SJSA1 (cell line): ENCODE data around the gene CPT1B. TPM values are rescaled to one million over a fixed set of nuclear protein-coding genes. Genes with fewer than 3 reads are reported as not detected.
"Not testable (repeated sequence)": the region's sequence is repeated elsewhere in the genome, so short reads cannot be mapped to it uniquely, and the experiment has no call there.

Experiments
- DNase-seq, 2 experiments: peaks; one replicate each; pipeline ENCODE4 v3.0.0-alpha.2; 2015 to 2020; ENCODE audit warnings: low spot score in 2 of 2, low read depth in 1 of 2
- H3K27ac ChIP-seq: fragments of 250-450 bp; sonication (Bioruptor Pico); 2 replicates; pipeline ENCODE4 v1.5.1; 2020; ENCODE audit warnings: mild to moderate bottlenecking, moderate library complexity
- H3K27me3 ChIP-seq: fragments of 250-450 bp; sonication (Bioruptor Pico); replicated peaks from 2 replicates; pipeline ENCODE4 v1.5.1; 2020; ENCODE audit warnings: mild to moderate bottlenecking, moderate library complexity
- H3K36me3 ChIP-seq: fragments of 250-450 bp; sonication (Bioruptor Pico); 2 replicates; pipeline ENCODE4 v1.5.1; 2020; ENCODE audit warnings: mild to moderate bottlenecking
- H3K4me1 ChIP-seq: fragments of 250-450 bp; sonication (Bioruptor Pico); replicated peaks from 2 replicates; pipeline ENCODE4 v1.6.1; 2021; ENCODE audit warnings: mild to moderate bottlenecking
- H3K4me3 ChIP-seq: fragments of 250-450 bp; sonication (Bioruptor Pico); 2 replicates; pipeline ENCODE4 v1.5.1; 2020; ENCODE audit warnings: mild to moderate bottlenecking
- H3K9me3 ChIP-seq: fragments of 250-450 bp; sonication (Bioruptor Pico); replicated peaks from 2 replicates; pipeline ENCODE4 v1.5.1; 2020; ENCODE audit warnings: mild to moderate bottlenecking
- total RNA-seq: library from RNA; depleted of rRNA; stranded (reverse); fragments of >200 nt; shearing (Covaris generic); gene quantifications from 2 replicates; pipeline ENCODE4 v1.2.3, GENCODE V29; 2014; rRNA removed

The CPT1B gene
- total RNA-seq, 1 experiment from 2014 or later: 1.7 TPM

DNA sequence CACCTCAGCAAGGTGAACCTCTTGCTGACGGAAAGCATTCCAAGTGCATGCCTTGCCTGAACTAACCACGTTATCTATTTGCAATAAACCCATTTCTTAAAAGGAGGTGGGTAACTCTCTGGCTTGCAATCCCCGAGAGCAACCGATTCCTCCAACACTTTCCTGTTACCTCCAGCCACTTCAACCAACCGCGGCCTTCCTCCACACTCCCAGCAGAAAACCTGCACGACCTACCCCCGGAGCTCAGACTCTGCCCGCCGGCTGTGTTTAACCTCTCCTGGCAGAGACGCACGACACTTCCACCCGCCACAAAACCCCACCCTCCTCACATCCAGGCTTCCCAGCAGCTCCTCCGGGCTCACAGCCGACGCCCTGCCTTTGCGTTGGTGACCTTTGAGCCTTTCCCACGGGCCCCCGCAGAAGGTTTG lies 53.5 kb downstream of the CPT1B start:
- H3K4me1 ChIP-seq: peaks cover 28% of the 10 kb centered on the region
- H3K27ac ChIP-seq: peak overlapping the region; percentile 26
- H3K4me3 ChIP-seq: peak overlapping the region; percentile 53
- peaks cover 51% of the 10 kb centered on the region for H3K36me3 ChIP-seq
- peaks cover 5% of the 10 kb centered on the region for H3K9me3 ChIP-seq
- no peak for DNase-seq
- H3K27me3 ChIP-seq: peaks cover 1% of the 10 kb centered on the region

DNA sequence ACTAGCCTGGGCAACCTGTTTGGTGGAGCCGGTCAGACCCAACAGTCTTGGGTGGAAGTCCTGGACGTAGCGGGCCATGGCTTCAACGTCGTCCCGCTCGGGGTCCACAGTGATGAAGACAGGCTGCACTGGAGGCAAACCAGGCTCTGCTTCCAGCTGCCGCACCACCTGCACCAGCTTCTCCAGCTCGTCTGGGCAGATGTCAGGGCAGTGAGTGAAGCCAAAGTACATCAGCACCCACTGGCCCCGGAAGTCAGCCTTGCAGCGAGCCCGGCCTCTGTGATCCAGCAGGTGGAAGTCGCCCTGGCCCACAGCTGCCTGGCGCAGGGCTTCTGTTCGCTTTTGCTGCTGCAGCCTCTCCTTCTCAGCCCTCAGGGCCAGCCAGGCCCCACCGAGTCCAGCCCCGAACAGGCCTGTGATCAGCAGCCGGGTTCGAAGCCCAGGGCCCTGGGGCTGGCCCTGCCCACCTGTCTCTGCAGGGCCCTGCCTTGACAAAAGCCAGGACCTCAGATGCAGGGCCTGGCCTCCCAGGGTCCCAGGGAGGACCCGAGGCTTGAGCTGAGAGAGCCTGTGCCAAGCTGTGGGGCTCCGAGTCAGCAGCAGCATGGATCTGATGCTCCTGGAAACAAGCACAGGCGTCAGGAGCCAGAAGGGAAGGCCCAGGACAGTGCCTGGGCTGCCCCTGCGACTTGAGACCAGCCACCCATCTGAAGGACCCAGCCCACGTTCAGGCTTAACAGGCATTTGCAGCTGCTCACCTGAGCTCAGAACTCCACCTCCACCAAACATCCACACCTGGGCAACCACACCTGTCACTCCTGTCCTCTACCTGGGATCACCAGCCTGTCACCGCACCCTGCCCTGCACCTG lies 54.2 kb downstream of the CPT1B start:
- peaks cover 22% of the 10 kb centered on the region for H3K4me1 ChIP-seq
- peak overlapping the region; percentile 53 for H3K4me3 ChIP-seq
- no peaks in the 10 kb centered on the region; the same call in 1 of the 2 replicates for H3K9me3 ChIP-seq
- H3K36me3 ChIP-seq: peaks cover 57% of the 10 kb centered on the region
- no peaks in the 10 kb centered on the region for H3K27me3 ChIP-seq
- no peak overlapping the region for H3K27ac ChIP-seq
- DNase-seq: no peak

DNA sequence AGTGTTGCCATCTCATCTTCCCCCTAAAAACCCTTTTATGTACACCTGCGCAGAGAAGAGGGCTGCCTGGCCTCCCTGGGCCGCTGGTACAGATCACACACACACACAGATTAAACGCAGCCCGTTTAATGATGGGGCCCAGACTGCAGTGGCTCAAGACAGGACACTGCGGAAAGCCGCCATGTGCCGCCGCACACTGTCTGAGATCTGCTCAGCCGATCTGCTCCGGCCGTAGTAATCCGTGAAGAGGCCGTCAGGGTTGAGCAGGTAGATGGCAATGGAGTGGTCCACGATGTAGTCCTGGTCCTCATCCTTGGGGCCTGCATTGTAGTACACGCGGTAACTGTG lies 54.8 kb downstream of the CPT1B start:
- Histone ChIP-seq H3K27me3 (no peaks in the 10 kb centered on the region), H3K4me1 (peaks cover 22% of the 10 kb centered on the region), H3K9me3 (no peaks in the 10 kb centered on the region), H3K27ac (no peak overlapping the region), H3K4me3 (no peak overlapping the region), H3K36me3 (peaks cover 64% of the 10 kb centered on the region)
- DNase-seq: no peak

DNA sequence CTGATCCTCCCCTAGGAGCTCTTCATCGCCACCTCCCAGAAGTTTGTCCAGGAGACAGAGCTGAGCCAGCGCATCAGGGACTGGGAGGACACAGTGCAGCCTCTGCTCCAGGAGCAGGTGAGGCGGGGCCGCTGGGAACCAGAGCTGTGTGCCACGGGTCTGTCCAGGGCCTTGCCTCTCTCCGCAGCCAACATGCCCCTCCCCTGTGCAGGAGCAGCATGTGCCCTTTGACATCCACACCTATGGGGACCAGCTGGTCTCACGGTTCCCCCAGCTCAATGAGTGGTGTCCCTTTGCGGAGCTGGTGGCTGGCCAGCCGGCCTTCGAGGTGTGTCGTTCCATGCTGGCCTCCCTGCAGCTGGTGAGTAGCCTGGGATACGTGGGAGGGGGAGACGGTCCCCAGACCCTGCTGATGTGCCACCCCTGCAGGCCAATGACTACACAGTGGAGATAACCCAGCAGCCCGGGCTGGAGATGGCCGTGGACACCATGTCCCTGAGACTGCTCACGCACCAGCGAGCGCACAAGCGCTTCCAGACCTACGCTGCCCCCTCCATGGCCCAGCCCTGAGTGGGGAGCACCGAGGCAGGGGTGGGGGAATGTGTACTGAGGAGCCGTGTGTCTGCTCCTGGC lies 55.3 kb downstream of the CPT1B start:
- Histone ChIP-seq H3K4me3 (no peak overlapping the region), H3K9me3 (no peaks in the 10 kb centered on the region), H3K36me3 (peaks cover 69% of the 10 kb centered on the region), H3K27ac (no peak overlapping the region), H3K27me3 (no peaks in the 10 kb centered on the region), H3K4me1 (peaks cover 22% of the 10 kb centered on the region)
- DNase-seq: no peak

DNA sequence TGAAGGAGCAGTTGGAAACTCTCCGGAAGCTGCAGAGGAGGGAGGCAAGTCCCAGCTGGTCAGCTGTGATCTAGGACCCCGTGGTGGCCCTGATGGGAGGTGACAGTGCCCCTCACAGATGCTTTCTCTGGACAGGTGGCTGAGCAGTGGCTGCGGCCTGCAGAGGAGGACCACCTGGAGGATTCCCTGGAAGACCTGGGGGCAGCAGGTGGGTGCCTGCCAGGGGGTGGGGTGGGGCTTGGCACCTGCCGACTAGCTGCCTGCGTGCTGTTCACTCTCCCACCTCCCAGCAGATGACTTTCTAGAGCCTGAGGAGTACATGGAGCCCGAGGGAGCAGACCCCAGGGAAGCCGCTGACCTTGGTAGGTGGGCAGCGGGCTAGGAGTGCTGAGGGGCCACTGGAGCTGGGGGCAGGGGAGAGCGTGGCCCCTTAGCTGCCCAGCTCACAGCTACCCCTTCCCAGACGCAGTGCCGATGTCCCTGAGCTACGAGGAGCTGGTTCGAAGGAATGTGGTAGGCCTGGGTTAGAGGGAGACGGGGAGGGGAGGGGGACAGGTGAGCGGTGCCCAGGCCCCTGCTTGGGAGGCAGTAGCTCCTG lies 55.9 kb downstream of the CPT1B start:
- no peaks in the 10 kb centered on the region for H3K9me3 ChIP-seq
- H3K4me3 ChIP-seq: no peak overlapping the region
- no peak overlapping the region for H3K27ac ChIP-seq
- peaks cover 75% of the 10 kb centered on the region for H3K36me3 ChIP-seq
- DNase-seq: no peak
- H3K4me1 ChIP-seq: peaks cover 22% of the 10 kb centered on the region
- H3K27me3 ChIP-seq: no peaks in the 10 kb centered on the region

DNA sequence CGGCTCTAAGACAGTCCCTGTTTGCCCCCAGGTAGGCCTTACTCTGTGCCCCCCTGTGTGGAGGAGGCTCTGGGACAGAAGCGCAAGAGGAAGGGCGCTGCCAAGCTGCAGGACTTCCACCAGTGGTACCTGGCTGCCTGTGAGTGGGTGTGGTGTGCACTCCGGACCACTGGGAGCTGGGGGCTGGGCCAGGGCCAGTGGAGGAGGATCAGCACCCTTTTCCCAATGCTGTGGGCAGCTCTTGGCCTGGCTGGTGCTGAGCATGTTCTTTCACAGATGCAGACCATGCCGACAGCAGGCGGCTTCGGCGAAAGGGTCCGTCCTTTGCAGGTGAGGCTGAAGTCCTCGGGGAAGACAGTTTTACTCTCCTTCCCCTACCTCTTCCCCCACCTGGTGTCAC lies 56.5 kb downstream of the CPT1B start:
- H3K4me3 ChIP-seq: no peak overlapping the region
- no peak for DNase-seq
- H3K36me3 ChIP-seq: peaks cover 81% of the 10 kb centered on the region
- H3K27ac ChIP-seq: no peak overlapping the region
- H3K27me3 ChIP-seq: no peaks in the 10 kb centered on the region
- peaks cover 19% of the 10 kb centered on the region for H3K4me1 ChIP-seq
- H3K9me3 ChIP-seq: no peaks in the 10 kb centered on the region

DNA sequence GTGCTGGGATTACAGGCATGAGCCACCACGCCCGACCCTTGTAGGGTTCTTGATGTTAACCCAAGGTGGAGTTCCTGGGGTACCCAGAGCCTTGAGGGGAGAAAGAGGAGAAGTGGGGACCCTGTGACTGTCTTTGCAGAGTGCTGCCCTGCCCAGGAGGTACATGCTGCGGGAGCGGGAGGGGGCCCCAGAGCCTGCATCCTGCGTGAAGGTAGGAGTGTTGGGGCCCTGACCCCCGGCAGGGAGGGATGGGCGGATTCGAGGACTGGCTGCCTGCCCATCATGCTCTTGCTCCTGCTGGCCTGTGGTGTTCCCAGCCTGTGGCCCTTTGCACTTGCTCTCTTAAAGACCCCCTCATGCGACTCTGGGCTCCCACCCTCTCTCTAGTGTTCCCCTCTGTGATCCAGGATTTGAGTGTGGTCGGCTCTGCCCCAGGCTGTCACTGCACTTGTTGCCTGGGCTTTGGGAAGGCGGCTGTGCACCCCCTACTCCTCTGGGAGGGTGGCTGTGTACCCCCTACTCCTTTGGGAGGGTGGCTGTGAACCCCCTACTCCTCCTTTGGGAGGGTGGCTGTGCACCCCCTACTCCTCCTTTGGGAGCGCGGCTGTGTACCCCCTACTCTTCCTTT lies 57.3 kb downstream of the CPT1B start:
- Histone ChIP-seq H3K4me3 (no peak overlapping the region), H3K27me3 (no peaks in the 10 kb centered on the region), H3K27ac (no peak overlapping the region), H3K9me3 (no peaks in the 10 kb centered on the region), H3K4me1 (peaks cover 12% of the 10 kb centered on the region), H3K36me3 (peaks cover 85% of the 10 kb centered on the region)
- DNase-seq: no peak

DNA sequence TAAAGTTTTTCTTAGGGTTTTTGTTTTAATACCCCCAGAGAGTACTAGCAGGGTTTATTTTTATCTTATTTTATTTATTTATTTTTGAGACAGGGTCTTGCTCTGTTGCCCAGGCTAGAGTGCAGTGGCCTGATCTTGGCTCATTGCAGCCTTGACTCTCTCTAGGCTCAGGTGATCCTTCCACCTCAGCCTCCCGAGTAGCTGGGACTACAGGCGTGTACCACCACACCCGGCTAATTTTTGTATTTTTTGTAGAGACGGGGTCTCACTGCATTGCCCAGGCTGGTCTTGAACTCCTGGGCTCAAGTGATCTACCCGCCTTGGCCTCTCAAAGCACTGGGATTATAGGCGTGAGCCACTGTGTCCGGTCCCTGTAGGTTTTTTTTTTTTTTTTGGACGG lies 58.0 kb downstream of the CPT1B start:
- H3K27me3 ChIP-seq: not testable (repeated sequence)

DNA sequence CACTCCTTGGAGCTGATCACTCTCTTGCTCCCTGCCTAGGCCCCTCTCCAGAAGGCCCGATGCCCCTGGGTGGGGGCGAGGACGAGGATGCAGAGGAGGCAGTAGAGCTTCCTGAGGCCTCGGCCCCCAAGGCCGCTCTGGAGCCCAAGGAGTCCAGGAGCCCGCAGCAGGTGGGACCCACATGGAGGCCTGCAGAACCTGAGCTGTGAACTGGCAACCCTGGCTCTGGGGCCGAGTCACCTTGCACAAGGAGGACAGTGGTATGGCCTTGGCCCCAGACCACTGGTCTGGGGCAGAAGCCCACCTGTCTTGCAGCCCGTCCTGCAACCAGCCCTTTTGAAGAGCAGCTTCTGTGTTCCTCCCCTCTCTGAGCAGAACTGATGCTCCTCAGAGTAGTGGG lies 59.1 kb downstream of the CPT1B start:
- Histone ChIP-seq H3K9me3 (no peaks in the 10 kb centered on the region), H3K27ac (no peak overlapping the region), H3K4me3 (no peak overlapping the region), H3K27me3 (no peaks in the 10 kb centered on the region), H3K36me3 (peaks cover 74% of the 10 kb centered on the region), H3K4me1 (peaks cover under 1% of the 10 kb centered on the region)
- no peak for DNase-seq

More for the DNA sequence above, 58.0 kb downstream of the CPT1B start:
- Histone ChIP-seq H3K36me3 (peaks cover 84% of the 10 kb centered on the region), H3K4me1 (peaks cover 11% of the 10 kb centered on the region)
- H3K27ac ChIP-seq, H3K4me3 ChIP-seq, H3K9me3 ChIP-seq, DNase-seq: not testable (repeated sequence)

Other genes with a start within 250 kb of the CPT1B start
- gene PPP6R2, start 235.1 kb downstream of the CPT1B start, total RNA-seq: 62.1 and 69.7 TPM in 2 replicates
- gene SBF1, start 103.4 kb downstream of the CPT1B start, total RNA-seq: 77.0 and 87.9 TPM in 2 replicates
- gene ADM2, start 96.9 kb downstream of the CPT1B start, total RNA-seq: 0.05 TPM in 1 of 2 replicates, not detected in the other
- gene MIOX, start 91.6 kb downstream of the CPT1B start, total RNA-seq: not detected in 2 replicates
- gene LMF2, start 70.7 kb downstream of the CPT1B start, total RNA-seq: 34.7 and 53.5 TPM in 2 replicates
- 106 and 113 TPM in 2 replicates for gene NCAPH2, start 70.2 kb downstream of the CPT1B start, total RNA-seq
- 2.0 and 6.3 TPM in 2 replicates for gene SCO2, start 52.8 kb downstream of the CPT1B start, total RNA-seq
- gene TYMP, start 48.4 kb downstream of the CPT1B start, total RNA-seq: 3.2 and 12.6 TPM in 2 replicates
- 0.11 and 0.66 TPM in 2 replicates for gene KLHDC7B, start 32.5 kb downstream of the CPT1B start, total RNA-seq
- gene SYCE3, start 15.5 kb downstream of the CPT1B start, total RNA-seq: not detected in 2 replicates
- 26.5 and 47.8 TPM in 2 replicates for gene CHKB, start 4.4 kb upstream of the CPT1B start, total RNA-seq
- 0.03 TPM in 1 of 2 replicates, not detected in the other for gene MAPK8IP2, start 22.4 kb upstream of the CPT1B start, total RNA-seq
- gene ARSA, start 49.7 kb upstream of the CPT1B start, total RNA-seq: 20.2 and 22.7 TPM in 2 replicates
- gene SHANK3, start 94.4 kb upstream of the CPT1B start, total RNA-seq: 0.22 and 0.53 TPM in 2 replicates
- not detected in 2 replicates for gene ACR, start 159.8 kb upstream of the CPT1B start, total RNA-seq
- 5.3 and 6.3 TPM in 2 replicates for gene RABL2B, start 205.2 kb upstream of the CPT1B start, total RNA-seq